CD4-positive, alpha-beta T cell treated with Interleukin-17A for 1 hour (primary cell): Measurements from ENCODE around the gene GPHA2.
"Not testable (repeated sequence)": the region's sequence is repeated elsewhere in the genome, so short reads cannot be mapped to it uniquely, and the experiment has no call there.

Source experiments
- DNase-seq: peaks from one replicate; pipeline ENCODE4 v3.0.0-alpha.2; 2020

Gene GPHA2

GRCh38 chr11:64935359-64936081 is at the start of gene GPHA2:
TSS of gene GPHA2 (minus strand) at chr11:64935893. CDS start at chr11:64935460, 433 bp downstream.
- no peak for DNase-seq

GRCh38 chr11:64983339-64983738 is 47.6 kb upstream of the GPHA2 start:
- DNase-seq, result not testable (repeated sequence)

- DNase-seq, result no peak
Measured at GRCh38 chr11:64976651-64977050, 41.0 kb upstream of the GPHA2 start.

GRCh38 chr11:64974124-64974523 is 38.4 kb upstream of the GPHA2 start:
- no peak for DNase-seq

DNA sequence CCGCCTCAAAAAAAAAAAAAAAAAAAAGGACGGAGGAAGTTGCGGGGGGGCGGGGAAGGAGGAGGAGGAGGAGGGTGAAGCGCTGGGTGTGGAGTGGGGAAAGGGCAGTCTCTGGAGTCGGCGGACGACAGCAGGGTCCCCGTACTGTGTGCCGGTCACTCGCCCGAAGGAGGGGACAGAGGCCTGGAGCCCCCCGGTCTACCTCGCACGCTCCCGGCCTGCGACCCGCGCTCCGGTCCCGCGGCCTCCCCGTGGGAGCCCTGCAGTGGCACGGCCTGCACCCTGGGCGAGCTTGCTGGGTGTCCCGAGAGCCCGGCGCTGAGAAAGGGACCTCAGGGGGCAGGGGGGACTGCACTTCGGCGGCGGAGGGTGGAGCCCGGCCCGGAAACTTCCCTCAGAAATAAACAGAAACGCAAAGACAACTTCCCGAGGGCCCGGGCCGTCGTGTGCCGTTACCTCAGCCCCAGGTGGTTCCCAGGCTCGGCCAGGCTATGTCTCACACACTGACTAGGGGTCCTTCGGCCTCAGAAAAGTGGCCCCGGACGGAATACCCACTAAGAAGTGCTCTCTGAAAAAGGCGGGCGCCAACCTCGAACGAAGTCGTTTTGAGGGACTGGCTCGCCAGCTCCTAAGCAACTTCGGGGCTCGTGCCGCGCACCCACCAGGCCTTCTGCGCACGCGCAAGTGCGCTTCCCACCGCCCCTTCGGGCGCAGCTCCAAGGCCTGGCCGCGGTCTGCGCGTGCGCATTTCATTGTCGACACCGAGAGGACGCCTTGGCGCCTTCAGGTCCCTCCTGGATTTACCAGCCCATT is 35.9 kb upstream of the GPHA2 start, which contains the start of gene MAJIN:
TSS of gene MAJIN (minus strand) at position 688 of the 813 bp plus-strand sequence. CDS start 12,703 bp downstream, outside the sequence.
- DNase-seq, result peak; percentile 90

DNA sequence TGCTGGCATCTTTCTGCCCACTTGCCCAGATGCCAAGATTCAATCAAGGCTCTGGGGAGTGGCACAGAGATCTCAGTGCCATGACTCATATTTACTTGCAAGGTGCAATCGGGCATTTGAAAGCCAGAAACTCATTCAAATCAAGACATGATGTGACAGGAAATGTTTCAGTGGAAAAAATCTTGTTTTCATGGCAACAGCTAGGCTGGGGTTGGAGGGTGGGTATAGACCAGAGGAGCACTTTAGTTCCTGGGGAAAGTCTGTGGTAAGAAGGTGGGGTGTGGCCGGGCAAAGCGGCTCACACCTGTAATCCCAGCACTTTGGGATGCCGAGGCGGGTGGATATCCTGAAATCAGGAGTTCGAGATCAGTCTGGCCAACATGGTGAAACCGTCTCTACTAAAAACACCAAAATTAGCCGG is 35.0 kb upstream of the GPHA2 start:
- peak; percentile 7 for DNase-seq

DNA sequence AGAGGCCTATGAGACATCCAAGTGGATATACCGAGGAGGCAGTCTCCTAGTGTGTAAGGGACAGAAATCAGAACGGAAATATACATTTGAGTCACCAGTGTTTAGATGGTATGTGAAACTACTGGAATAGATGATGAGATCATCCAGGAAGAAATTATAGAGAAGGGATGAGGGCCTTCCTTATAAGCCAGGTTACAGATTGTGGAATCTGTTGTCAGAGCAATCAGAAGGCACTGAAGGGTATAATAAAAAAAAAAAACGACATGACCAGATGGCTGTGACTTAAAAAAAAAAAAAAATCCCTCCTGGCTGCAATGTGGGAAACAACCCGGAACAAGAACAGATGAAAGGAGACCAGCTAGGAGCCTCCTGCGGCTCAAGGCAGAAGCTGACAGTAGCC is 33.5 kb upstream of the GPHA2 start:
- DNase-seq, result no peak

- DNase-seq, result no peak
Measured at GRCh38 chr11:64967375-64967774, 31.7 kb upstream of the GPHA2 start.

DNA sequence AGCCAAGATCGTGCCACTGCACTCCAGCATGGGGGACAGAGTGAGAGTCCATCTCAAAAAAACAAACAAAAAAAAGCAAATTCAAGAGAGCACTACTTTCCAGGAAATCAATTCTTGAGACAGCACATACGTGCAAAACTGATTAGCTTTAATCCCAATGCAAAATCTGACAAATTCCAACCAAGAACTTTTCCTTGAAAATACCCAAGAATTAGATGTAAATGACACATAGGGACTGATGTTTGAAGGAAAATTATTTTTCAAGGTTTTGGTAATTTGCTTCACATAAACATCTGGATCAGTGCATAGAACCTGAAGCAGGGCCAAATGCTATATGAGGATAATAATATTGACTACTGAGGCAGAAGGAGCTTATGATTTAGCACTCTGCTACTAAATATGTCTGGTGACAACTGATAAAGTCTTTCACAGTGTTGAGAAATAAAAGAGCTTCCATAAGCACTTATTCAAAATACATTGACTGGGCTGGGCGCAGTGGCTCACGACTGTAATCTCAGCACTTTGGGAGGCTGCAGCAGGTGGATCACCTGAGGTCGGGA is 27.5 kb upstream of the GPHA2 start:
- DNase-seq, result no peak

- no peak for DNase-seq
Measured at GRCh38 chr11:64960719-64961118, 25.0 kb upstream of the GPHA2 start.

DNA sequence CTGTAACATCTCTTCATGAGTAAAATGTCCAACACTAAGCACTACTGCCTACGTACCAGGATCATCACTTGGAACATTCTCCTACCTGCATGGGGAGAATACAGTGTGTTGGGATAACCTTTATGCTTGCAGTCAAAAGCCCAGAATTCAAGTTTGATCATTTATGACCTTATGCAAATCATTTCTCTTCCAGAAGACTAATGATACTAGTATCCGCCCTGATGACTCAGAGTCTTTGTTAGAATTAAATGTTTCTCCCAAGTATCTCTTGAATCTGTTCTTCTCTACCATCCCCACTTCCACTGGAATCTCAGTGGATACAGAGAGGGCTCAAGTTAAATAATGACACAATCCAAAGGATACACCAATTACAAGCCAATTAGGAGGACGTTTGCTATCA is 23.8 kb upstream of the GPHA2 start:
- no peak for DNase-seq

DNA sequence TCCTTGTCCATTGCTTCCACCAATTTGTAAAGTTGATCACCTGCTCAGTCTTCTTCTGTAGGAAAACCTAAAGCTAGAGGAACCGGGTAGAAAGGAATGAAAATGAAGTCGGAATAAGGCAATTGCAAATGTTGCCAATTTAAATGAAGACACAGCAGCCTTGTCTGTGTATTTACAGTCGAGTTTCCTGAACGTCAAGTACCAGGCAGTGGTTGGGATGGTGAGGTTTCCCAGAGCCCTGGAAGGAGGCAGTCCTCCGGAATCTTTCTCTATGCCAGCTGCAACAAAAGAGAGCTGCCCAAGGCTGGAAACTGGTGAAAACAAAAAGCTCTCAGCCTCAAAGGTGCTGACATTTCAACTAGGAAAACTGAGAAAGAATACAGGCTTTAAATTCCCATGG is 18.5 kb upstream of the GPHA2 start:
- DNase-seq, result no peak

DNA sequence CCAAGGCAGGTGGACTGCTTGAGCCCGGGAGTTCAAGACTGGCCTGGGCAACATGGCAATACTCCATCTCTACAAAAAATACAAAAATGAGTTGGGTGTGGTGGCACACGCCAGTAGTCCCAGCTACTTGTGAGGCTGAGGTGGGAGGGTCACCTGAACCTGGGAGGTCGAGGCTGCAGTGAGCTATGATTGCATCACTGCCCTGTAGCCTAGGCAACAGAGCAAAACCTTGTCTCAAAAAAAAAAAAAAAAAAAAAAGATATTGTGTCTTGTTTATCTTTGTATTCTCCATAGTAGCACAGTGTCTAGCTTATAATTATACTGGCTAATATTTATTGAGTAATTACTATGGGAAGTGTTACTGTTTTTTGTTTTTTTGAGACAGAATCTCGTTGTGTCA is 15.8 kb upstream of the GPHA2 start:
- no peak for DNase-seq

- no peak for DNase-seq
Measured at GRCh38 chr11:64947208-64947814, 11.6 kb upstream of the GPHA2 start.

DNA sequence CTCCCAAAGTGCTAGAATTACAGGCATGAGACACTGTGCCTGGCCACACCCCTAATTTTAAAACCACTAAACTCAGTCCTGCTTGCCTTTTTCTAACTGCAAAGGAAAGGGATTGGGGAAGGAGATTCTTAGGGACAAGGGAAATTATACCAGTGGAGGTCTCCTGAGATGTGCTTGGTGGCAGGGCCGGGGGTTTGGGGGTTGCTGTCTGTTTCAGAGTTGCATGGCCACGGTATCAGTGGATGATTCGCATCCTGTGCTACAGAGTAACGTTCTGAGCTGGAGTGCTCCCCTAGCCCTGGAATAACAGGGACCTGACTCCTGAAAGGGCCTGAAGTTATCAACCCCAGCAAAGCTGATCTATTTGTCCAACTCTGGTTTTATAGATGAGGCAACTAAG is 846 bp upstream of the GPHA2 start:
- no peak for DNase-seq

DNA sequence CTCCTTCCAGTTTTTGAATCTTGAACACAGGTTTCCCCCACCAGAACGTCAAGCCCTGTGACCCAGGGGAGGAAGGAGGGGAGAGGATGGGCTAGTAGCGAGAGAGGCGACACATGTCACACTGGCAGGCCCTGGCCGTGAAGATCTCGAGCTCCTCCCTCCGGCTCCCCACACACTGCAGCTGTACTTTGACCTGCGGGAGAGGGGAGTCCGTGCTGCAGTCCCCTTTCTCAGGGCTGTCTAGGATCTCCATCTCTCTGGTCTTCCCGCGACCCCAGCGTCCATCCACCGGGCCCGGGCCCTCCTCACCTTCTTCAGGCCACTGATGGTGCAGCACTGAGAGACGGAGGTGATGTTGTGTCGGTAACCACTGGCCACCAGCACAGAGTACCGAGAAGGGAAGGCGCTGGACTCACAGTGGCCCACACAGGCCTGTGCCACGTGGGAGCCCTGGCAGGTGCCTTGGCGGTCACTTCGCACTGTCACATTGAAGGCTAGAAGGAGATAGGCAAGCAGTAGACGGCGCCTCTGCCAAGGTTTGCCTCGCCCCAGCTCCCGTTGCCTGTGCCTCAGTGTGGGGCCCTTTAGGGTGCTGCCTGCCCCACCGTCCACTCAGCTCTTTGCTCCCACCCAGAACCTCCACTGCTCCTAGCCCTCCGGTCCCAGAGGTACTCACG is 873 bp downstream of the GPHA2 start:
- DNase-seq, result no peak

- DNase-seq, result no peak
Measured at GRCh38 chr11:64933935-64934681, 1.6 kb downstream of the GPHA2 start.

- DNase-seq, result no peak
Measured at GRCh38 chr11:64933213-64933934, 2.3 kb downstream of the GPHA2 start.

GRCh38 chr11:64932324-64932723 is 3.4 kb downstream of the GPHA2 start:
- no peak for DNase-seq

GRCh38 chr11:64931290-64931689 is 4.4 kb downstream of the GPHA2 start:
- DNase-seq, result no peak

DNA sequence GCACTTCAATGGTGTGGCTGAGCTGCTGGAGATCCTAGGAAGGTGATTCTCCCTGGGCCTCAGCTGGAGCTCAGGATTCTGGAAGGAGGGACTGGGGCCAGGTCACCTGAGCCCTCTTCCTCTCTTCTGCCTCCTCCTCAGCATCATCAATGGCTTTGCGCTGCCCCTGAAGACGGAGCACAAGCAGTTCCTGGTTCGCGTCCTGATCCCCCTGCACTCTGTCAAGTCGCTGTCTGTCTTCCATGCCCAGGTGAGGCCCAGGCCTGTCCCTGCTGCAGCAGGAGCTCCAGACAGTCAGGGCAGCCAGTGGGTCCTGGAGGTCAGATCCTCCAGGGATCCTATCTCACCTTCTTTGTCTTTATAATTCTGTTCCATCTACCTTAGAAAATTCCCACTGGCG is 5.4 kb downstream of the GPHA2 start:
- no peak for DNase-seq
